ENCODE results near the gene KRTAP27-1. TPM values are rescaled to one million over a fixed set of nuclear protein-coding genes. Genes with fewer than 3 reads are reported as not detected.

KRTAP27-1 gene

Small RNAs within 50 kb of the gene (small RNA-seq; reads per million reads assigned to genes)
- gene KRTAP23-1 (ENCODE audit: insufficient read depth) (not detected), gene MIR4327 (ENCODE audit: insufficient read depth) (not detected)

Data from mesendoderm (in vitro differentiated cells).